ENCODE measurements around the gene EML2.
"Not testable (repeated sequence)": the region's sequence is repeated elsewhere in the genome, so short reads cannot be mapped to it uniquely, and the experiment has no call there.

Gene EML2

GRCh38 chr19:45638930-45639729 lies at the start of gene EML2:
Gene EML2 (minus strand): TSS chr19:45639397. CDS start chr19:45639376, 21 bp downstream.
- peaks cover 56% of the 10 kb centered on the region for H3K4me1 Mint-ChIP-seq
- CTCF ChIA-PET: interaction anchor here (1.0 to 2.2 kb wide), 5 partner anchors 12 to 192 kb away, joined by 3 to 8 read pairs (median 4); no protein-coding TSS in a partner anchor
- peaks cover 2% of the 10 kb centered on the region for H3K9me3 Mint-ChIP-seq
- DNase-seq: peak; percentile 78
- H3K4me3 Mint-ChIP-seq: peak within 1 kb of the TSS; percentile 96
- H3K27me3 Mint-ChIP-seq: peaks cover 9% of the 10 kb centered on the region
- H3K36me3 Mint-ChIP-seq: peaks cover 16% of the 10 kb centered on the region
- peak within 1 kb of the TSS; percentile 93 for H3K27ac Mint-ChIP-seq

GRCh38 chr19:45687599-45687998 lies 48.4 kb upstream of the EML2 start:
- Mint-ChIP-seq H3K36me3 (peaks cover 23% of the 10 kb centered on the region), H3K27me3 (no peaks in the 10 kb centered on the region), H3K27ac (no peak overlapping the region), H3K4me1 (peaks cover 15% of the 10 kb centered on the region), H3K4me3 (no peak overlapping the region), H3K9me3 (no peaks in the 10 kb centered on the region)
- CTCF ChIA-PET: interaction anchor here (1.4 kb wide), 1 partner anchor 10 kb away, joined by 5 read pairs; no protein-coding TSS in a partner anchor
- no peak for DNase-seq

- H3K4me3 Mint-ChIP-seq, H3K27me3 Mint-ChIP-seq, CTCF ChIA-PET, H3K27ac Mint-ChIP-seq, H3K9me3 Mint-ChIP-seq, DNase-seq: not testable (repeated sequence)
- Mint-ChIP-seq H3K36me3 (peaks cover 22% of the 10 kb centered on the region), H3K4me1 (peaks cover 14% of the 10 kb centered on the region)
These were observed 45.8 kb upstream of the EML2 start for GRCh38 chr19:45685045-45685444.

- Mint-ChIP-seq H3K9me3 (no peaks in the 10 kb centered on the region), H3K27me3 (peaks cover 16% of the 10 kb centered on the region), H3K4me3 (no peak overlapping the region), H3K36me3 (peaks cover 13% of the 10 kb centered on the region), H3K4me1 (peaks cover 14% of the 10 kb centered on the region), H3K27ac (no peak overlapping the region)
- DNase-seq: no peak
- CTCF ChIA-PET: interaction anchor here (0.9 to 2.9 kb wide), 4 partner anchors 9 to 168 kb away, joined by 4 to 12 read pairs (median 4); partner anchors contain the start of genes QPCTL and SNRPD2
These were observed 43.7 kb upstream of the EML2 start for GRCh38 chr19:45682908-45683307.

- H3K27ac Mint-ChIP-seq: peak overlapping the region; percentile 16
- H3K9me3 Mint-ChIP-seq: no peaks in the 10 kb centered on the region
- no peak for DNase-seq
- H3K27me3 Mint-ChIP-seq: peaks cover 24% of the 10 kb centered on the region
- H3K4me3 Mint-ChIP-seq: no peak overlapping the region
- H3K36me3 Mint-ChIP-seq: peaks cover 10% of the 10 kb centered on the region
- CTCF ChIA-PET: interaction anchor here (1.1 to 2.9 kb wide), 3 partner anchors 11 to 236 kb away, joined by 3 to 12 read pairs (median 4); no protein-coding TSS in a partner anchor
- peaks cover 21% of the 10 kb centered on the region for H3K4me1 Mint-ChIP-seq
These were observed 42.9 kb upstream of the EML2 start for GRCh38 chr19:45682117-45682516.

GRCh38 chr19:45681391-45682015 lies 42.3 kb upstream of the EML2 start:
- H3K9me3 Mint-ChIP-seq: no peaks in the 10 kb centered on the region
- peaks cover 30% of the 10 kb centered on the region for H3K27me3 Mint-ChIP-seq
- CTCF ChIA-PET: interaction anchor here (0.6 to 4.7 kb wide), 7 partner anchors 10 to 260 kb away, joined by 3 to 35 read pairs (median 6); partner anchors contain the start of genes QPCTL and SNRPD2
- peak overlapping the region; percentile 69 for H3K4me3 Mint-ChIP-seq
- peak overlapping the region; percentile 77 for H3K27ac Mint-ChIP-seq
- DNase-seq: peak; percentile 91
- peaks cover 25% of the 10 kb centered on the region for H3K4me1 Mint-ChIP-seq
- H3K36me3 Mint-ChIP-seq: peaks cover 8% of the 10 kb centered on the region

- peak; percentile 91 for DNase-seq
- peak overlapping the region; percentile 76 for H3K4me3 Mint-ChIP-seq
- CTCF ChIA-PET: interaction anchor here (0.6 to 4.7 kb wide), 6 partner anchors 9 to 588 kb away, joined by 3 to 35 read pairs (median 4); partner anchors contain the start of genes QPCTL and SNRPD2
- H3K4me1 Mint-ChIP-seq: peaks cover 31% of the 10 kb centered on the region
- H3K9me3 Mint-ChIP-seq: no peaks in the 10 kb centered on the region
- H3K36me3 Mint-ChIP-seq: peaks cover 1% of the 10 kb centered on the region
- peak overlapping the region; percentile 67 for H3K27ac Mint-ChIP-seq
- H3K27me3 Mint-ChIP-seq: peaks cover 64% of the 10 kb centered on the region
These were observed 38.4 kb upstream of the EML2 start for GRCh38 chr19:45677351-45678230.

GRCh38 chr19:45676851-45677263 lies 37.7 kb upstream of the EML2 start:
- peak; percentile 68 for DNase-seq
- Mint-ChIP-seq H3K4me3 (peak overlapping the region; percentile 54), H3K27ac (no peak overlapping the region), H3K36me3 (peaks cover under 1% of the 10 kb centered on the region), H3K27me3 (peaks cover 68% of the 10 kb centered on the region), H3K4me1 (peaks cover 28% of the 10 kb centered on the region), H3K9me3 (no peaks in the 10 kb centered on the region)
- CTCF ChIA-PET: interaction anchor here (0.6 to 4.7 kb wide), 4 partner anchors 10 to 588 kb away, joined by 3 to 35 read pairs (median 4); partner anchors contain the start of genes QPCTL and SNRPD2

- CTCF ChIA-PET: no interaction called here
- Mint-ChIP-seq H3K4me3 (no peak overlapping the region), H3K27ac (no peak overlapping the region), H3K9me3 (no peaks in the 10 kb centered on the region), H3K4me1 (peaks cover 35% of the 10 kb centered on the region), H3K27me3 (peaks cover 81% of the 10 kb centered on the region), H3K36me3 (peaks cover 2% of the 10 kb centered on the region)
- no peak for DNase-seq
These were observed 35.7 kb upstream of the EML2 start for GRCh38 chr19:45674946-45675345.

- no peaks in the 10 kb centered on the region for H3K9me3 Mint-ChIP-seq
- H3K27me3 Mint-ChIP-seq: peaks cover 74% of the 10 kb centered on the region
- H3K4me1 Mint-ChIP-seq: peaks cover 42% of the 10 kb centered on the region
- peaks cover 2% of the 10 kb centered on the region for H3K36me3 Mint-ChIP-seq
- peak overlapping the region; percentile 23 for H3K4me3 Mint-ChIP-seq
- DNase-seq: peak; percentile 73
- CTCF ChIA-PET: interaction anchor here (1.0 to 2.0 kb wide), 3 partner anchors 11 to 29 kb away, joined by 3 to 12 read pairs (median 3); partner anchors contain the start of gene QPCTL
- H3K27ac Mint-ChIP-seq: no peak overlapping the region
These were observed 31.7 kb upstream of the EML2 start for GRCh38 chr19:45670670-45671453.

- Mint-ChIP-seq H3K4me1 (peaks cover 53% of the 10 kb centered on the region), H3K27me3 (peaks cover 62% of the 10 kb centered on the region), H3K4me3 (peak overlapping the region; percentile 73), H3K27ac (peak overlapping the region; percentile 60), H3K9me3 (no peaks in the 10 kb centered on the region), H3K36me3 (peaks cover 2% of the 10 kb centered on the region)
- CTCF ChIA-PET: interaction anchor here (1.0 to 1.2 kb wide), 2 partner anchors 13 to 26 kb away, joined by 3 to 4 read pairs; no protein-coding TSS in a partner anchor
- peak; percentile 45 for DNase-seq
These were observed 29.2 kb upstream of the EML2 start for GRCh38 chr19:45668342-45668871.

- Mint-ChIP-seq H3K4me1 (peaks cover 53% of the 10 kb centered on the region), H3K27ac (peak within 1 kb of the TSS; percentile 60), H3K36me3 (peaks cover 2% of the 10 kb centered on the region), H3K9me3 (no peaks in the 10 kb centered on the region), H3K4me3 (peak within 1 kb of the TSS; percentile 73), H3K27me3 (peaks cover 57% of the 10 kb centered on the region)
- peak; percentile 79 for DNase-seq
- CTCF ChIA-PET: interaction anchor here (1.0 kb wide), 1 partner anchor 25 kb away, joined by 4 read pairs; no protein-coding TSS in a partner anchor
These were observed 28.6 kb upstream of the EML2 start, which contains the start of gene GIPR for GRCh38 chr19:45667620-45668341. Gene GIPR (plus strand): TSS chr19:45668221. CDS start chr19:45669521, 1,300 bp downstream.
